NCI-H2029 (cell line): Measurements from ENCODE around the gene SUN1.
"Not testable (repeated sequence)": the region's sequence is repeated elsewhere in the genome, so short reads cannot be mapped to it uniquely, and the experiment has no call there.

Experiments
- DNase-seq: peaks from one replicate; lab custom pipeline; 2025; lab: John Stamatoyannopoulos, UW

Gene SUN1

DNA sequence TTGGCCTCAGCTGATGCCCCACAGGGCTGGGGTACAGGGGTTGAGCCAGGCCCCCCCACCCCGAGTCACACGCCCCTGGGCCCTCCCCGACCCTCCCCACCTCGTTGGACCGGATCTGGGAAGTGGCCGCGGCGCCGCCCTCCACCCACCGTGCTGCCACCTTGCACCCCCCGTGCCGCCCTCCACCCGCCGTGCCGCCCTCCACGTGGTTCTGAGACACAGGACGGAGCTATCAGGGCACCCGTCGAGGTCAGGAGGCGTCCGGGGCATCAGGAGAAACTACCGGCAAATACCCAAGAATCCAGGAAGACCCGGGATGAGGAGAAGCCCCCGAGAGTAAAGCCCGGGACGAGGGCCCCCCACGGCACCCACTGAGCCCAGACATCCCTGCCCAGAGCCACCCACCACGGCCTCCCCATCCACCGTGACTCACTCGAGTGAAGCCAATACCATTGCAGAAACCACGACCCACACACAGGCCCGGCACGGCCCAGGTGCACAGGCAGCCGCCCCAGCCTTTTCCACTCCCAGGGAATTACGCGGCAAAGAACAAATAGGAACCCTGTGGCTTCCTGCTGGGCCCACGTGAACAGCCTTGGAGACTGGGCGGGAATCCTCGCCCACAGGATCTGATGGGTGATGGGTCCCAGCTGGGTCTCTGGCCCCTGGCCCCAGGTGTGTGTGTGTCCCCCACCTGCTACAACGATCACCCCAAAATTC, 88.2 kb downstream of the SUN1 start:
- no peak for DNase-seq

- DNase-seq, result no peak
Observed at GRCh38 chr7:921071-921461, 88.8 kb downstream of the SUN1 start.

DNA sequence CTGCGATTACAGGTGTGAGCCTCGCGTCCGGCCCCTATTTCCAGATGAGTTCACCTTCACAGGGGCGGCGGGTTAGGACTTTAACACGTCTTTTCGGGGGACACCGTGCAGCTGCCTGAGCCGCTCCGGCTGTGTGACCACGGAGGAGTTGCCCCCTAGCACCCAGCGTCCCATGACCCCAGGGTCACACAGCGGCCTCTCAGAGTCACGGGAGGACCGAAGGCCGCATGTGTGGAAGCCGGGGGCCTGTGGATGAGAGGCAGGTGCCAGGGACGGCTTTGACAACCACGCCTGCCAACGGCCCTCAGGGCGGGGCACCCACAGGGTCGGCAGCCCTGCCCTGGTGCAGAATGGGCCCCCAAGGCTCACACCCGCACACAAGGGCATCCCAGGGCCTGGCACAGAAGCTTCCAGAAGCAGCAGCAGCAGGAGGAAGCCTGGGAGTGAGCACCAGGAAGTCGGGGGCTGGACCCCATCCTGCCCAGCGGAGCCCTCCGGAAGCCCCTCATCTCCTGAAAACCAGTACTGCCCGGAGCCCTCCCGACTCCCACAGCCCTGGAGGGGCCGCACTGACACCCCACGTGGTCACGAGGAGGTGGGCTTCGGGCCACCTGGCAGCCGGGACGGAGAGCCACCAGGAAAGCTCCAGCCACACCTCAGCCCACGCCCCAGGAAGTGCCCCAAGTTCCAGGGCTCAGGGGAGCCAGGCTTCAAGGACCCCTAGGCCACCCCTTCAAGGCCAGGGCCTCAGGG, 89.5 kb downstream of the SUN1 start:
- no peak for DNase-seq

GRCh38 chr7:922334-923107, 90.2 kb downstream of the SUN1 start:
- DNase-seq, result no peak

DNA sequence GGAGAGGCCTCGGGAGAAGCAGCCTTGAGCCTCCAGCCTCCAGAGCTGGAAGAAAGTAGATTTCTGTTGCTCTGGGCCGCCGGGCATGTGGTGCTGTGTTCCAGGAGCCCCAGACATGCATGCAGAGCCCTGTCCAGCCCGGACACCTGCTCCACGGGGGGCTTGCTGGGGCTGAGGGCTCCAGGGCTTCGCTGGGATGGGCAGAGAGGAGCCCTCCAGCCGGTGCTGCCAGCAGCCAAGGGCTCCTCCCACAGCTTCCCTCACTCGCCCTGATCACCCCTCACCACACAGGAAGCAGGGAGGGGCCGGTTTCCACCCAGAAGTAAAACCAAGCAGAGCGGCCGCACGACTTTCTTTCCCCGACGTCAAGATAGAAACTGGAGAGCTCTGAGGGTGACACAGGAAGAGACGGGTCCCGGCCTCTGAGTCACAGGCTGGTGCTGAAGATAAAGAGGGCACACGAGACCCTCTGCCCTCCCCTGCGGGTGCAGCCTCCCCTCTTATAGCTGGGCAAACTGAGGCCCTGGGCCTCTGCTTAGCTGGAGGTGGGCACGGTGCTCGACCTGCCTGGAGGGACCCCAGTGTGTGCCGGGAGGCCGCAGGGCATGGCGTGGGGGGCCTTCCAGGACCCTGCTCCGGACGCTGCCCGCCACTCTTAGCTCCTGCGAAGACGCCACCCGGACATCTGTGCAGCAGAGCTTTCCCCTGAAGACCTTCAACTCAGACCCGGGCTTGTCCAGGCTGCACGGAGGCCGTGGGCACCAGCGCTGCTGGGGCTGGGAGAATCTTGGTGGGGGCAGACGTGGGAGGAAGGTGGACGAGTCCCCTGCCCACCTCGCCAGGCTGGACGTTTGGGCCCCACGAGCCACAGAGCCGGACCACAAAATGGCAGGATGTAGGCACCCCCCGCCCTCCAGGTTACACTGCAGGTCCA, 91.1 kb downstream of the SUN1 start:
- DNase-seq, result no peak

GRCh38 chr7:924042-924441, 91.8 kb downstream of the SUN1 start:
- not testable (repeated sequence) for DNase-seq
